GM21526 (cell line): ENCODE measurements around the gene XRCC5.

Experiments used
- ATAC-seq: cut with Tn5 transposase; IDR thresholded peaks from one replicate; pipeline ENCODE4 v1.9.1; 2021; ENCODE audit warnings: moderate library complexity; ENCODE audit not compliant: unreplicated experiment, low FRiP score

XRCC5 gene

DNA sequence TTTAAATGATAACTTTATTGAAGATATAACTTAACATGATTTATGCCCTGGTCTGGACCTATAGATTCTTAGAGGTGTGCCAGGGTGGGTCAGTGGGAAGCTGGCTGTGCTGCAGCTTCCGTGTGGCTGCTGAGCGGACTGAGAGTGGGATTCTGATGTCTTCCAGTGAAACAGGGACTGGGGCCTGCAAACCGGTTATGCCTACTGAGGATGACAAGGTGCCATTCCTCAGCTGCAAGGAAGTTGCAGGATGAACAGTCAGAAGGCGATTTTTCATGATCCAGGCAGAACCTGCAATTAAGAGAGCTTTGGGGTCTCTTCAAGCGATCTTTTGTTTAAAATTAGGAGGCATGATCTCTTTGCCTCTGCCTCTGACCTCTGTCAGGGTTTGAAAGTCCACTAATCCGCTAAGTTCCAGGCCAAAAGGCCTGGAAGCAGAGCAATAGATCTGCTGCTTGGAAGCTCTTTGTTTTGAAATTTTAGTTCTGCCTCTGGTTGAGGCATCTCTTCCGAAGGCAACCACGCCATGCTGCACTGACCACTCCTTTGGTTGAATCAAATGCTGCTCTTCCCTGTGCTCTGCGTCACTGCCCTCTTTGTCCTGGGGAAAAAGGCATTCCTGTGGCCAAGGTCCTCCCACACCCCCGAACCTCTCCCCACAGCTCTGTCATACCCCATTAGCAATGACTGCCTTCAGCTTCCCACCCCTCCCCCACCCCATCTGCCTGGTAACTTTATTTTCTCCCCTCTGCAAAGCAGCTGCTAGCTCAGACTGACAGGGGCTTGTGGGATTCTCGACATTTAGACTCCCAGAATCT is 25.5 kb upstream of the XRCC5 start:
- ATAC-seq: no peak

DNA sequence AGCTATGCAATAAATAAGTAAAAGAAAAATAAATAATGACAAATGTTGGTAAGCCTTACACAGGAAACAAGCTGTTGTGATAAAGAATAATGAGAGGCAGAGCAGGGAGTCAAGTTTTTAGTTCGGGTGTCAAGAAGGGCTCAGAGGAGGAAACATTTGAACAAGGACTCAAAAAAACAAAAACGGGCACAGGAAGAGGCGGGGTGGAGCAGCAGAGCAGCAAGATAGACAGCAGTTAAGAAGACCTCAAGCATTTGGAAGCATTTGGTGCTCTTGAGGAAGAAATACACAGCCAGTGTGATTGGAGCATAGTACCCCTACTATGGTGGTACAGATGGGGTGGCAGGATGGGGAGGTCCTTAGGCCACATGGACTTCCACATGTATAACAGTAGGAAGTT is 24.6 kb upstream of the XRCC5 start:
- ATAC-seq: no peak

DNA sequence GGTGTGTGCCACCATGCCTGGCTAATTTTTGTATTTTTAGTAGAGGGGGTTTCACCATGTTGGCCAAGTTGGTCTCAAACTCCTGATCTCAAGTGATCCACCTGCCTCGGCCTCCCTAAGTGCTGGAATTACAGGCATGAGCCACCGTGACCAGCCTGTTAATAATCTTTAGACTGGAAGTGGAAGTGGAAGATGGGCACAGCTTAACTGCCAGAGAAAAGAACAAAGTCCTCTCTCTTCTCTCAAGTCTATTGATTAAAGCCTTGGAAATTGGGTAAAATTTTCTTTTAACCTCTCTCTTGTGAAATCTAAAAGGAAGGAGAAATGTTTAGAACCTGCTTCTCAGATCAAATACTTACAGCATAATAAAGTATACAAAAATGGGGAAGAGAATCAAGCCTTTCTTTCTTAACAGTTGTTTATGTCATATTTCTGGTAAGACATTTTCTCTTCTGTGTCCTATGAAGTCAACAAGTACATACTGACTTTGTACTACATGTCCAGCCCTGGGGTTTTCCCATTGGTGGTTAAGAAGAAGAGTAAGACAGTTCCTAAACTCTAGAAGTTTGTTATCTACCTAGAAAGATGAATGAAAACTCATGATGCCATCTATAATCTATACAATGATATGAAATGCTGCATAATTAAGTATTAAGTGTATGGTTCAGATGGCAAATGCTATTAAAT is 22.8 kb upstream of the XRCC5 start:
- no peak for ATAC-seq

- ATAC-seq: no peak
Measured at GRCh38 chr2:216090369-216090786, 18.8 kb upstream of the XRCC5 start.

DNA sequence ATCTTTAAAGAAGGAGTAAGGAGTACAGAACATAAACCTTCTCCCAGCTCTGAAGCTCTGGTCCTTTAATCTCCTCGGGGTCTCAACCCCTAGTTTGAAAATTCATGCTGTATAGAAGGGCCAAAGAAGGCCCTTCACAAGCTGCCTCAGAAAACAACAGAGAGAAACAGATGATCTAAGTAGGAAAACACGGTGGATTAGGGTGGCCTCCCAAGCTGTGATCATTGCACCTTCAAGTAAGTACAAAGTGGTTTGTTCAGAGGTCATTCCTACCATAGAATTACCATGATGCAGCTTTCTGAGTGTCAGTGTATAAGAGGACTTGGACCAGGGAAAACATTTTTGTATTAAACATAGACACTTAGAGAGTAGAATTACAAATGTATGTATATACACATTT is 16.5 kb upstream of the XRCC5 start:
- ATAC-seq: no peak

DNA sequence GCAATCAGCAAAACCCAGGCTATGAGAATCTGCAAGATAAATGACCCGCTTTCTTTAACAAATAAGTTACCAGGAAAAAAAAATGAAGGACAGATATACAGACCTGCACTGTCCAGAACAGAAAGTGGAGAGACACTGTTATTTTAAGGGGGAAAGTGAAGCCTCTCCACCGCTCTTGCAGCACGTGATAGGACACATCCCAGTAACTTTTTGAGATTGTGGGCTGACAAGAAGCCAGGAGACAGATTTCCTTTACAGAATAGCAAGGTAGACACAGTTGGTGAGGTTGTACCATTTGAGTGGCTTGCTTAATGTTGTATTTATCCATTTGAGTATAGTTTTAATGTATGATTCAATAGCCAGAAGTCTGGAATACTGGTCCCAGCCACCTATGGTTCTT is 14.4 kb upstream of the XRCC5 start:
- no peak for ATAC-seq

DNA sequence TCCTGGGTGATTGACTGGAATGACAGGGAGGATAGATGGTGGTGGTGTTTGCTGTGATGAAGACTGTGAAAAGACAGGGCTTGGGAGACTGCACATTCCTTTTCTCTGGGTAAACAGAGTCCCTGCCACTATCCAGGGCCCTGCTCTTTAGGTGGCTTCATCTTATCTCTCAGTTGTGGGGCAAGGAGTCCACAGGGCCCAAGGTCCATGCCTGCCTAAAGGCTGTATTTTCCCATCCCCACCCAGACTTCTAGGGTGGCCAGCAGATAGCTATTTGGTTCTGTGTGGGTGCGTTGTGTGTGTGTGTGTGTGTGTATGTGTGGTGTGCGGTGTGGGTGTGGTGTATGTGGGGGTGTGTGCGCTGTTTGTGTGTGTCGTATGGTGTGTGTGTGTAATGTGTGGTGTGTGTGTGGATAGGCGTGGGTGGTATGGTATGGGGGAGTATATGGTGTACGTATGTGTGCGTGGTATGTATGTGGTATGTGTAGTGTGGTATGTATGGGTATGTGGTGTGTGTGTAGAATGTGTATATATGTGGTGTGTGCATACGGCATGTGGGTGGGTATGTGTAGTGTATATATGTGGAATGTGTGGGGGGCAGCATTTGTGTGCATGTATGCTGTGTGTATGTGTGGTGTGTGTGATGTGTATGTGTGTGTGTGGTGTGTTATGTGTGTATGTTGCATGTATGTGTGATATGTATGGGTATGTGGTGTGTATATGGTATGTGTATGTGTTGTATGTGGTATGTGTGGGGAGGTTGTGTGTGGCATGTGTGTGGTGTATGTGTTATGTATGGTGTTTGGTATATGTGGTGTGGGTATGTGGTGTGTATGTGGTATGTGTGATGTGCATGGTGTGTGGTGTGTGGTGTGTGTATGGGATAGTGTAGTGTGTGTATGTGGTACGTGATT is 10.5 kb upstream of the XRCC5 start:
- no peak for ATAC-seq

DNA sequence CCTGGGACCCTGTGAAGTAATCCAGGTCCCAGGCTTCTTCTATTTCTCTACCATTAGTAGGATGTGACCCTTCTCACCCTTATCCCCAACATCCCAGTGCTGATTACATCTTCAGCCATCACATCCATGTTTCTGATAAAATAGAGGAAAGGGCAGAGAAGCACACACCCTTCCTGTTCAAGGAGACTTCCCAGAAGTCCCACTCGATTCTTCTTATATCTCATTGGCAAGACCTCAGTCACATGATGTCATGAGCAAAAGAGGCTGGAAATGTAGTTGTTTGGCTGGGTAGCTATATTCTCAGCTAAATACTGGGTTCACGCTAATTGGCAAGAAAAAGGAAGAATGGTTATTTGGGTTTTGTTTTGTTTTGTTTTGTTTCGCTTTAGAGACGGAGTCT is 8.0 kb upstream of the XRCC5 start:
- ATAC-seq: no peak

- no peak for ATAC-seq
Measured at GRCh38 chr2:216103213-216103612, 5.9 kb upstream of the XRCC5 start.

- no peak for ATAC-seq
Measured at GRCh38 chr2:216104691-216105090, 4.5 kb upstream of the XRCC5 start.

GRCh38 chr2:216107320-216107719 is 1.8 kb upstream of the XRCC5 start:
- no peak for ATAC-seq

DNA sequence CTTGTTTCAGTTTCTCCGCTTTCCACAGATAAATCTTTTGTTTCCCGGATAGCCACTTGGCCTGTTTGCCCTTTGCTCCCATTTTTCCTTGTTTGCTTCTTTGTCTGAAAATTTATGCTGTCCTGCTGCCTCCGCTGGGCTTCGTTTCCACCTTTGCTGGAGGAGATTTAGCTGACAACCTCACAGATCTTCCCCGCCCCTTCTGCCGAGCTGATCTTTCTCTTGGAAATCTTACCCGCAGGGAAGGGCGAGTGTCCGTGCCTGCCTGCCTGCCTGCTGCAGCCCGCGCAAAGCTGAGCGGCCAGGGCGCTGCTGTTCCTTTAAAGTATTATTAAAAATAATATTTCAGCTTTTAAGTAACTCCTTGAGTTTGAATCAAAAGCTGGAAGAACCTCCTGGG is 1.4 kb upstream of the XRCC5 start:
- no peak for ATAC-seq

DNA sequence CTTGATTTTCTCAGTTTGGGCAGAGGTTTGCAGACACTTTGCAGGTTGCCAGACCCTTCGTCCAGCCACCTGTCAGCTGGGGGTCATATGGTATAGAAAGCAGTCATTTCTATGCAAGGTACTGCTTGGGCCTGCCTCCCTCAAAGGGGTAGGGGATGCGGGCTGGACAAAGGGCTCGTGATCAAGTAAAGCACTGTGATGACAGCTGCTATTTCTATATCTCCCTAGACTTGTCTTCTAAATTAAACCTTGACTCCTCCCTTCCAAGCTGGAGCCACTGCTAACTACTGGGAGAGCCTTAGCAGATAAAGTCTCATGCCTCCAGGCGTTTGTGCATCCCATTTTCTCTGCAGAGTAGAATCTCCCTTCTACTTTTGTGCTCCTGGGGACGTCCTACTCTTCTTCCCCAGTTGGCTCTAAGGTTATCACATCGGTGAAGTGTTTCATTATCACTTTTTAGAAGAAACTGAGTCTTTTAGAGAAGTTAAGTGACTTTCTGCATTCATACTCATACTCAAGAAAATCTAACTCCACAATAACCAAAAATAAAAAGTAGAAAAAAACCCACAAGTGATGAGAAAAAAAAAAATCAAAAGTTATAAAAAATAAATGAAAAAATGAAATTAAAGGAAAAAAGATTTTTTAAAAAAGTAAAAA is 710 bp upstream of the XRCC5 start:
- no peak for ATAC-seq

DNA sequence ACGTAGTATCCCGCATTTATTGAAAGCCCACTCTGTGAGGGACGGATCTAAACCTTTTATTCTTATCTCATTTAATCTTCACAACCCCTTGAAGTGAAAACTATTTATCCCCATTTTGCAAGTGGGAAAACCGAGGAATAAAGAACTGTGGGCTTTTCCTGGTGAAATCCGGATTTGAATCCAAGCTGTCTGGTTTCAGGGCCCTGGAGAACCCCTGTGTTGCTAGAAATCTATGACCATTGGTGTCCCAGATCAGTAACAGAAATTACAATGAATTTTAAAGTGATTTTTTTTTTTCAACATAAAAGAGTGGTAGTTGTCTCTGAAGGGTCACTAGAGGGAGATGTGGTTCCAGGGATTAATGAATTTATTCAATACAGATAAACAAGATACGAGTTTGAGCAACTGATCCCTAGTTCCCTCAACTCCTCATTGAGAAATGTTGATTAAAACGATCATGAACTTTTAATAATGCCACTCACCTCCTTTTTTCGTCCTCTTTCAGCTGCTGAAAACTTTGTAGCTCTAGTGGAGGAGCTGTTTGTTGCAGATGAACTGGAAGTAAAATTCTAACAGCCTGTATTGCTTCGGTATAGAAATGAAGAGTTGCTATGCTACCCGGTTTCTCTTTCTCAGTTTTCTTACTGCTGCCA is 940 bp downstream of the XRCC5 start:
- ATAC-seq: no peak

GRCh38 chr2:216110620-216111019 is 1.5 kb downstream of the XRCC5 start:
- no peak for ATAC-seq

DNA sequence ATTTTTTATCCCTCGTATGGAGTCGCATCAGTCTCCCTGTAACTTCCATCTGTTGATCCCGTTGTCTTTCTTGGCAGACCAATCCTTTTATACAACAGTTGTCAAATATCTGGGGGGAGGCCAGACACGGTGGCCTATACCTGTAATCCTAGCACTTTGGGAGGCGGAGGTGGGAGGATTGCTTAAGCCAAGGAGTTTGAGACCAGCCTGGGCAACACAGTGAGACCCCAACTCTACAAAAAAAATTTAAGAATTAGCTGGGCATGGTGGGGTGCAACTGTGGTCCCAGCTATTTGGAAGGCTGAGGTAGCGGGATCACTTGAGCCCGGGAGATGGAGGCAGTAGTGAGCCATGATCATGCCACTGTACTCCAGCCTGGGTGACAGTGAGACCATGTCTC is 2.0 kb downstream of the XRCC5 start:
- no peak for ATAC-seq

GRCh38 chr2:216112926-216113325 is 3.8 kb downstream of the XRCC5 start:
- no peak for ATAC-seq

DNA sequence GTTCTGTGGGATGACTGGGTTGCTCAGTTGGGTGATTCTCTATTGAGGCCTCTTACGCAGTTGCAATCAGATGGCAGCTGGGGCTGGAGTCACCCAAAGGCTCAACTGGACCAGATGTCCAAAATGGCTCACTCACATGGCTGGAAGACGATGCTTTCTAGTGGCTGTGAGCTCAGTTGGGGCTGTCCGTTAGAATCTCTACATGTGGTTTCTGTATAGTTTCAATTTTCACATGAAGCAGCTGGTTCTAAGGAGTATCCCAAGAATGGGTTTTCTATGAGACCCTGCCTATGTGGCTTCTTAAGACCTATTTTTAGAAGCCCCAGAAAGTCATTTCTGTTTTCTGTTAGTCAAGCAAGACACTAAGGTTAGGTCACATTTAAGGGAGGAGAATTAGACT is 4.4 kb downstream of the XRCC5 start:
- peak; percentile 68 for ATAC-seq

- ATAC-seq: peak; percentile 1
Measured at GRCh38 chr2:216114382-216114713, 5.2 kb downstream of the XRCC5 start.
